Stimulated activated CD8-positive, alpha-beta memory T cell treated with anti-CD3 and anti-CD28 coated beads, Interleukin-2, amount 100 ng/mL, for 1 hour (primary cell): ENCODE measurements around the gene HOXB4.

Experiments used
- DNase-seq, 2 donors: peaks; one replicate each; pipeline ENCODE4 v3.0.0-alpha.2; 2020; ENCODE audit warnings: low read depth in 2 of 2

HOXB4 gene

DNA sequence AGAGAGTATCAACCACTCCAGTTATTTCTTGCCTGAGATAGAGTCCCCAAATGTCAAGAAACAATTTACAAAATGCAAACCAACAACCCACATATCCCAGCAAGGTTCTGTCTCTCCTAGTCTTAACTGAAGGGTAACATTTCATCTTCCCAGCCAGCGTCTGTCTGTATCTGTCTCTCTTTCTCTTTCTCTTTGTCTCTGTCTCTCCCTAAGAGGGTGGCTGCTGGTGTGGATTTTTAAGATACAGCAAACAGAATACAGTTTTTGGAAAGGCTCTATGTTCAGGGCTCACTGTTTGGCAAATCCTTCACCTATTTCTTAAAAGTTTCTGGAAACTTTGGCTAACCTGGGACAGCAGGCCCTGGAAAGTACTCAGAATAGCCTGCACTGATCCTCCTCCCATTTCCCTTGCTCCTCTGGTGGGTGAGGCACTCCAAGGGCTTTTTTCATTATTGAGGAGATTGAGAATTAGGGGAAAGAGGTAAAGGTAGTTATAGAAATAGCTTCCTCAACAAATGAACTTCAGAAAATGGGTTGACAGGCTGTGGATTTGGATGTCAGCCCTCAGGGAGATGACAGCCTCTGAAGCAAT is 6.2 kb downstream of the HOXB4 start:
- DNase-seq, result no peak

- DNase-seq, result no peak
Measured at GRCh38 chr17:48571024-48571818, 6.9 kb downstream of the HOXB4 start.

- no peak for DNase-seq
Measured at GRCh38 chr17:48570325-48571023, 7.7 kb downstream of the HOXB4 start.

GRCh38 chr17:48569674-48570324 is 8.4 kb downstream of the HOXB4 start:
- no peak for DNase-seq

DNA sequence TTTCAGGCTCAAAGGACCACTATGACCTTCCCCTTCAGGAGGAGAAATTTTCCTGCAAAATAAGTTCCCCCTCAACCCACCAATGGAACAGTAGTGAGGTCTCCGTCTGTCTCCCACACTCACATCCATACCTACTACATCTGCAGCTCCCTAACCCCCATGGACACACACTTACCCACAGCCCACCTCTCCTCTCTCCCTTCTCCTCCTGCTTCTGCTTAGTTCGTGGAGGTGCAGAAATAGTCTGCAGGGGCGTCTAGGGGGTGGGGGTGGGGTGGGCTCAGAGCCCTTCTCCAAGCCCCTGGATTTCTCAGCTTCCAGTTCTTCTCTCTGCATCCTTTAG is 8.9 kb downstream of the HOXB4 start:
- DNase-seq, result no peak

GRCh38 chr17:48568499-48569239 is 9.5 kb downstream of the HOXB4 start:
- no peak for DNase-seq

GRCh38 chr17:48567646-48568354 is 10.3 kb downstream of the HOXB4 start:
- no peak for DNase-seq

DNA sequence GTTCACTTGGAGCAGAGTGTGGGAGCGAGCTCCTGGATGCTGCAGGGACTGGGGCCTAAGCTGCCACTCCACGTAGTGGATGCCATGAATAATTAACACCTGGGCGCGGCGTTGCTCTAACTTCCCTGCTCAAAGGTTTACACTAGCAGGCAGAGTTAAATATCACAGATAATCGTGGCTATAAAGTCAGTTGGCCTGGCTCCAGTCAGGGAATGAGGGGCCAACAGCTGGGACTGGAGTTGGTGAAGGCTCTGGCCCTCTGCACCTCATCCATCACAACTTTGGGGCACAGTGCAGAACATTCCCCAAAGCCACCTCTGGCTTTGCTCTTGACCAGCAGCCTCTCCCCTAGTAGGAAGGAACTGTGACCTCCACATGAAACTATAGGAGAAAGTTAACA is 10.9 kb downstream of the HOXB4 start:
- no peak for DNase-seq

DNA sequence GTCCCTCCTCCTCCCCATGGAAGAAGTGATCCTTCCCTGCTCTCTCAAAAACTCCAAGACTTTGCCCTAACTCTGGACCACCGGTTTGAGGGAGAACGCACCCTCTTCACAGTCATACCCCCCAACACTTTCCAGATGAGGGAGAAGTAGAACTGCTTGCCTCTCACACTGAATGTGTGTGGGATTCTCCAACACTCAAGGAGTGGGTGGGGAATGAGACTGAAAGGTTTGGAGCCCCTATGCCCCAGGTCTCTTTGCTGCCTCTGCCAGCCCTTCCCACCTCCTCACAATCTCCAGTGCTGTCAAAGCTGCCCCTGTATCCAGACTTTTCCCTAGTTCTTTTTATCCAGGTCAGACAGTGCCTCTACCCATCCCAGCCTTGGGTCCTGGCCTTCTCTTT is 11.4 kb downstream of the HOXB4 start:
- no peak for DNase-seq

GRCh38 chr17:48565925-48566710 is 12.0 kb downstream of the HOXB4 start:
- DNase-seq, result no peak

DNA sequence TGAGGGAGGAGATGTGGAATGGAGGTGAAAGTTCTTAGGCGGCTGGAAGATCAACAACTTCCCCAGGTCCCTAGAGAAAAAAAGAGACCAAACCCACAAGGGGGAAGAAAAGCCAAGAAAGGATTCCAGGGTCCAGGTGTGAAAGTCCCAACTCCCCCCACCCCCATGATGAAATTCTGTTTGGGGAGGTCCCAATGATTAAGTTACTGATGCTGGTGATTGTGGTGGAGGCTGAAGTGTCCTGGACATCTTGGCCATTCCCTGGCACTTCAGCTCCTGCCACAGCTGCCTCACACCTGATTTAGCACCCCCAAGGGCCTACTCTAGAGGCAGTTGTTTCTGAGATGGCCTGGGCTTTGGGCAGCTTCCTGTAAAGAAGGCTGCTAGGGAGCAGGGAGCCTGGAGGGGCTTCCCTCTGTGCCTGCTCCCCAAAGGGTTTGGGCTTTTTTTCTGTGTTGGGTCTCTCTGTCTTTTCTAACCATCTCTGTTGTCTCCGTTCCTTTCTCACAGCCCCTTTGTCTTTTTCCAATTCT is 13.1 kb downstream of the HOXB4 start:
- no peak for DNase-seq

- DNase-seq, result no peak
Measured at GRCh38 chr17:48564188-48565021, 13.7 kb downstream of the HOXB4 start.

DNA sequence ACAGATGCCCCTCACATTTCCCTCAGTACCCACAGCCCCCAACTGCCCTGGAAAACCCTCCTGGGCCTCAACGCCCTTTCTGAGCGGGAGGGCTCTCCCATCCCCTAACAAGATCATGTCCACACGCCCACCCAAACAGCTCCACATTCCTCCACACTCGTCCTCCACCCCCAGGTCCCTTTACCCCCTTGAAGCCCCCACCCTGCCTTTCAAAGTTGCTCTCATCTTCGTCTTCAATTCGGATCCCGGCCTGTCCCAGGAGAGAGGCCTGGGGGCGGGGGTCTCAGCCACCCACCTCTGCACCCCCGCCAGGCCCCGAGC is 14.3 kb downstream of the HOXB4 start:
- DNase-seq, result no peak

DNA sequence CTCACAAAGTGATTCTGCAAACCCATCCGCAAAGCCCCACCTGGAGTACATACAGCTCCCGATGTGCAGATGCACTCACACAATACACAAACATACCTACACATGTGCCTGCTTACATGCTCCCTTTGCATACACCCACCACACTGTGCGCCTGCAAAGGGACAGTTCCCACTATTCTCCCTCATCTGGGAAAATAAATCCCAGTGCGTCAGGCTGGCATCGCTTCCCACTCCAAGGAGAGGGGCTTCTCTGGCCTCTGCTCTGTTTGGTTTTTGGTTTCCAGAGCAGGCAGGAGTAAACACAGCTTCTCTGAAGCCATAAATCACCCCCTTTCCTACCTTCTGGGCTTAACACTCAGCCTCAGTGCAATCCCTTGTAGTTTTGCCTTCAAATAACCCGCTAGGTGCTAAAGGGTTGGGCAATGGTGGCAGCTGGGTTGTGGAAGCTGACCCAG is 14.7 kb downstream of the HOXB4 start:
- DNase-seq, result no peak

DNA sequence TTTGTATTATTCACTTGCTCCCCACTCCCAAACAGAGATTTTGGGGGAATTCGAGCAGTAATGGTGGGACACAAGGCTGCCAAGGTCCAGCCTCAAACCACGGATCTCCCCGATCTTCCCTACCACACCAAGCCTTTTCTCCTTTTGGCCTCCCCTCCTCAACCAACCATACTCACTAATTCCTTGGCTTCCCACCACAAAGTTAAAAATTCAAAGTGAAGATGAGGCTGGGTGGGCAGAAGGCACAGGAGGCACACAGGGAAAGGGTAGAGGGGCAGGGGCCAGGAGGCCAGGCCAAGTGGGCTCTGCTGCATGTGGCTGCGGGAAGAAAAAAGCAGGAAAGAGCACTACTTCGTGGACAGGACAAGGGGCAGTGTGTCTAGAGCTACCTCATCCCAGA is 15.2 kb downstream of the HOXB4 start:
- DNase-seq, result no peak

DNA sequence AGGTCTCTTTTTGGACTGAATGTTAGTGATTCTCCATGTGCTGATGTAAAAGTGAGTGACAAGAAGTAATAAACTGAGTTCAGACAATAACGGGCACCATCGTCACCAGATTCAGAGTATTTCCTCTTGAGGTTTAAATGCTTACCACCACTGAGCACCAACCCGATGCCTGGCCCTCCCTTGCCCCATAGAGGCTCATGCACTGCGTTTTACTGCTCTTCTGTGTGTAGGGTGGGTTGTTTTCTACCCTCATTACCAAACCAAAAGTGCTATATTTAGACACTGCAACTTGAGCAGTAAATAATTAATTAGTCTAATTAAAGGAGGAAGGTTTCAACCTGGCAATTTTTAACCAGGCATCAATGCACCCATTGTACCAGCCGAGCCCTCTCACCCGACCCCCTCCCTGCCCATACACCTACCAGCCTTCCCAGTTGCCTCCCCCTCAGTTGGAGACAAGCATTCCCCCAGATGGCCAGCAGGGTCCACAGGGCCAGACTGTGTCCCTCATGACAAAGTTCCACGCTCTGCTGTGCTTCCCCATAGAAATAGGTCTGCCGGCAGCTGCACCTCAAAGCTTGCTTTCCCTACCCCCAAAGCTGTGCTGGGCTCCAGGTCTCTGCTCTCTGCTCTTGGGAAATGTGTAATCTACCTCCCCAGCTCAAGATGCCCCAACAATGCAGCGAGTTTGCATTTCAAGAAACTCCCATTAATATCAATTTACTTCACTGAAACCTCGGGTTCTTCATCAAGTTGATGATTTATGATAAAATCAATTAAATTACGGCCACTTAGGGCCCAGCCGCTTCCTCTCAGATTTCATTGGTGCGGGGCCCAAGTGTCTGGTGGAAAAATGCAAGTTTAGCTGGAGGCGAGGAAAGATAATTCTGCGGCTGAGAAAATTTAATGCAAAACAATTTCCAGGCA is 16.0 kb downstream of the HOXB4 start:
- no peak for DNase-seq

GRCh38 chr17:48559840-48560817 is 18.0 kb downstream of the HOXB4 start:
- DNase-seq, result no peak
